SJSA1 (cell line): ENCODE measurements around the gene SYT7. TPM values are rescaled to one million over a fixed set of nuclear protein-coding genes. Genes with fewer than 3 reads are reported as not detected.
A peak's percentile ranks its signal among the peaks of the same experiment; 100 is the strongest.

Experiments used
- DNase-seq, 2 experiments: peaks; one replicate each; pipeline ENCODE4 v3.0.0-alpha.2; 2015 to 2020; ENCODE audit warnings: low spot score in 2 of 2, low read depth in 1 of 2
- H3K27ac ChIP-seq: fragments of 250-450 bp; sonication (Bioruptor Pico); 2 replicates; pipeline ENCODE4 v1.5.1; 2020; ENCODE audit warnings: mild to moderate bottlenecking, moderate library complexity
- H3K27me3 ChIP-seq: fragments of 250-450 bp; sonication (Bioruptor Pico); replicated peaks from 2 replicates; pipeline ENCODE4 v1.5.1; 2020; ENCODE audit warnings: mild to moderate bottlenecking, moderate library complexity
- H3K36me3 ChIP-seq: fragments of 250-450 bp; sonication (Bioruptor Pico); 2 replicates; pipeline ENCODE4 v1.5.1; 2020; ENCODE audit warnings: mild to moderate bottlenecking
- H3K4me1 ChIP-seq: fragments of 250-450 bp; sonication (Bioruptor Pico); replicated peaks from 2 replicates; pipeline ENCODE4 v1.6.1; 2021; ENCODE audit warnings: mild to moderate bottlenecking
- H3K4me3 ChIP-seq: fragments of 250-450 bp; sonication (Bioruptor Pico); 2 replicates; pipeline ENCODE4 v1.5.1; 2020; ENCODE audit warnings: mild to moderate bottlenecking
- H3K9me3 ChIP-seq: fragments of 250-450 bp; sonication (Bioruptor Pico); replicated peaks from 2 replicates; pipeline ENCODE4 v1.5.1; 2020; ENCODE audit warnings: mild to moderate bottlenecking
- total RNA-seq: library from RNA; depleted of rRNA; stranded (reverse); fragments of >200 nt; shearing (Covaris generic); gene quantifications from 2 replicates; pipeline ENCODE4 v1.2.3, GENCODE V29; 2014

SYT7 gene
- total RNA-seq, 1 experiment from 2014 or later: not detected

DNA sequence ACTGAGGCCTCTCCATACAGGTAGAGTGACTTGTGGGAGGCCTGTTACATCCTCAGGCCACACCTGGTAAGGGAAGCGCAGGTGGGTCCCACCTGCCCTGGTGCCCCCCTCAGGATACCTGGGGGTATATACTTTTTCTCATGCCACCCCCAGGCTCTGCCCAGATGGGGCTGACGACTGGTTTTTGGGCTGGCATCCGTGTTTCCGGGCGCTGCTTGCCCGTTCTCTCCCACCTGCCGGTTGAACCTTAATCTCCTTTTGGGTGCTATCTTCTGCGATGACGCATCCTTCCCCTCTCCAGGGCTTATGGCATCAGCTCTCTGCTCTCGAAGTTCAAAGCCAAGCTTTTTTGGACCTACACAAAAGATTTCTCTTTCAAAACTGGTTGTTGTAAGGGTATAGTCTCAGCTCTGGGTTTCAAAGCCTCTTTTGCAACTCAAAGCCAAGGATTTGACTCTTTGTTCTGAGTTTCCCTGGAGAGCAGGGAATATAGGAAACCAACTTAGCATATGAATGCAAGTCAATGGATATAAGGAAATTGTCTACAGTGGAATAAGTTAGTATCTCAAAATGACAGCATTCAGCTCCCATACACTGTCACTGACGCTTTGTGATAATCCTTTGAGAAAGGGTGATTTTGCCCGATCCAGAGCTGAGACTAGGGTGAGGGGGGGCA is 80.9 kb downstream of the SYT7 start:
- Histone ChIP-seq H3K36me3 (no peaks in the 10 kb centered on the region), H3K27me3 (peaks cover 26% of the 10 kb centered on the region), H3K4me1 (no peaks in the 10 kb centered on the region), H3K27ac (no peak overlapping the region), H3K4me3 (no peak overlapping the region), H3K9me3 (0 out of 2 replicates have a peak, but pooled peaks cover 2% of the 10 kb centered on the region)
- no peak for DNase-seq

DNA sequence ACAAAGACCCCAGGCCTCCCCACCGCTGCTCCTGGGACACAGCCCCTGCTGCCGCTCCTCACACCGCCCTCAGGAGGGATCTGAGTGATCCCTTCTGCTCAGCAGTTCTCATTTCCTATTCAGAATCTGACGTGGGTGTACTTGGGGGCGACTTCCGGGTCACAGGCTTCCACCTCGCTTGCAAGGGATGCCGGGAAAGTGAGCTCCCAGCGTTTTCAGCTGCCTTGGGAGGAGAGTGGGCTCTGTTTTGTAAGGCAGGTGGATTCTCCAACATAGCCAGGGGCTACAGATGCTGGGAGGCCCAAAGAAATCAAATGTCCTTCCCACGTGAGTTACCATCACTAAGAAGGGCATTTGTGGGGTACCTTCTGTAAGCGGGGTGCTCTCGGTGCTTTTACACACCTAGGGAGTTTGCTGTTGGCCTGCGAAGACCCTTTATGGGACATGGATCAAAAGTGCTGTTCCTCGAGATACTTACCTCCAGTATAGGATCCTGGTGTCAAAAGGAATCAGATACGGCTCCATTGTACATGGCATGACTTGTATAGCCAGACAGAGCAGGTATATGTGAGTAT is 82.0 kb downstream of the SYT7 start:
- H3K4me3 ChIP-seq: no peak overlapping the region
- H3K27ac ChIP-seq: no peak overlapping the region
- no peaks in the 10 kb centered on the region for H3K4me1 ChIP-seq
- H3K36me3 ChIP-seq: no peaks in the 10 kb centered on the region
- no peak for DNase-seq
- 0 out of 2 replicates have a peak, but pooled peaks cover 2% of the 10 kb centered on the region for H3K9me3 ChIP-seq
- peaks cover 18% of the 10 kb centered on the region for H3K27me3 ChIP-seq

DNA sequence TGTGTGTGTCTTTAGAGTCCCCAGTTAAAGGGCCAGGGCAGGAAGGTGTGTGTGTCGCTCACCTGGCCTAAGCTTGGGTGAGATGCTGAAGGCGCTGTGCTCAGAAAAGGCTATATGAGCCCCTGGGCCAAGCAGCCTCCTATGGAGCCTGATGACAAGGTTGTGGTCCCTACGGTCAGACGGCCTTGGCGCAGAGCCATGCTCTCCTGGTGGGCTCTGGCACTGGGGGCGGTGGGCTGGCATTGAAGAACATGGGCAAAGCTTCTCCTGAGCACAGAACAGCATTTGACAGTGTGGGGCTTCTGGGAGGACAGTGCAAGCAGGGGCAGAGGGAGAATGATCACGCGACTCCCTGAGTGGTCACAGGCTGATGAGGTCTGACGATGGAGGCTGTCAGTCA is 83.0 kb downstream of the SYT7 start:
- no peaks in the 10 kb centered on the region for H3K36me3 ChIP-seq
- DNase-seq: no peak
- H3K4me3 ChIP-seq: no peak overlapping the region
- H3K4me1 ChIP-seq: no peaks in the 10 kb centered on the region
- H3K27ac ChIP-seq: no peak overlapping the region
- peaks cover 18% of the 10 kb centered on the region for H3K27me3 ChIP-seq
- 0 out of 2 replicates have a peak, but pooled peaks cover 2% of the 10 kb centered on the region for H3K9me3 ChIP-seq

- no peak overlapping the region for H3K4me3 ChIP-seq
Measured at GRCh38 chr11:61497473-61497872, 83.4 kb downstream of the SYT7 start.

DNA sequence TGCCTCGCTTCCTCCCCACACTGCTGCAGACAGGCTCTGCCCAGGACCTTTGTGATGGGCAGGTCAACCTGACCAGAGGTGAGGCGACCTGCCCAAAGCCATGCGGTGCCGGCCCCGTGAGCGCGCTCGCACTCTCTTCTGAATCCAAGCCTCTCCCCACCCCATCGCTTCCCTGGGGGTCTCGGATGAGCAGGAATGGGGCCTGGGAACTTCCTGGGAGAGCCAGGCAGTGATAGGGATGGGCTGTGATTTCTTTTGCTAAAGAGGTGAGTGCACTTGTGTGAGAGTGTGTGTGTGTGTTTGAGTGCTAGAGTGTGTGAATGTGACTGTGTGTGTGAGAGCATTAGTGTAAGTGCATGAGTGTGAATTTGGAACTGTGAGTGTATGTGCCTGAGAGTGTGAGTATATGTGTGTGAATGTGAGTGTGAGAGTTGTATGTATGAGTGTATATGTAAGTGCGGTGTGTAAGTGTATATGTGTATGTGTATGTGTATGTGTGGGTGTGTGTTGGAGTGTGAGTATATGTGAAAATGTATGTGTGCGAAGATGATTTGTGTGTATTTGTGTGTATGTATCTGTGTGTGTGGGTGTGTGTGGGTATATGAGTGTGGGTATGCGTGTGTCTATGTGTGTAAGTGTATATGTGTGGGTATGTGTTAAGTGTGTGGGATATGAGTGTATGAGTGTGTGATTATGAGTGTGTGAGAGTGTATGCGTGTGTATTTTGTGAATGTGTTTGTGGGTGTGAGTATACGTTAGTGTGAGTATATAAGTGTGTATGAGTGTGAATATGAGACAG is 84.1 kb downstream of the SYT7 start:
- Histone ChIP-seq H3K36me3 (no peaks in the 10 kb centered on the region), H3K4me1 (no peaks in the 10 kb centered on the region)

More at GRCh38 chr11:61497473-61497872, 83.4 kb downstream of the SYT7 start:
- H3K9me3 ChIP-seq: 0 out of 2 replicates have a peak, but pooled peaks cover 2% of the 10 kb centered on the region
- DNase-seq: no peak
- H3K27ac ChIP-seq: no peak overlapping the region
- peaks cover 17% of the 10 kb centered on the region for H3K27me3 ChIP-seq
- no peaks in the 10 kb centered on the region for H3K36me3 ChIP-seq
- no peaks in the 10 kb centered on the region for H3K4me1 ChIP-seq

GRCh38 chr11:61495801-61496601 is 84.9 kb downstream of the SYT7 start:
- Histone ChIP-seq H3K36me3 (no peaks in the 10 kb centered on the region), H3K27ac (no peak overlapping the region), H3K4me3 (no peak overlapping the region), H3K4me1 (no peaks in the 10 kb centered on the region), H3K27me3 (peaks cover 11% of the 10 kb centered on the region), H3K9me3 (0 out of 2 replicates have a peak, but pooled peaks cover 2% of the 10 kb centered on the region)
- peak in 1 of 2 experiments; percentile 47 for DNase-seq

More for the DNA sequence above, 84.1 kb downstream of the SYT7 start:
- no peak overlapping the region for H3K27ac ChIP-seq
- no peak for DNase-seq
- H3K27me3 ChIP-seq: peaks cover 13% of the 10 kb centered on the region
- H3K4me3 ChIP-seq: no peak overlapping the region
- 0 out of 2 replicates have a peak, but pooled peaks cover 2% of the 10 kb centered on the region for H3K9me3 ChIP-seq

- no peak overlapping the region for H3K27ac ChIP-seq
- no peak overlapping the region for H3K4me3 ChIP-seq
- H3K27me3 ChIP-seq: peaks cover 5% of the 10 kb centered on the region; the same call in 1 of the 2 replicates
- 0 out of 2 replicates have a peak, but pooled peaks cover 2% of the 10 kb centered on the region for H3K9me3 ChIP-seq
- DNase-seq: no peak
- H3K36me3 ChIP-seq: no peaks in the 10 kb centered on the region
- H3K4me1 ChIP-seq: peaks cover 13% of the 10 kb centered on the region
Measured at GRCh38 chr11:61494381-61494961, 86.4 kb downstream of the SYT7 start.

DNA sequence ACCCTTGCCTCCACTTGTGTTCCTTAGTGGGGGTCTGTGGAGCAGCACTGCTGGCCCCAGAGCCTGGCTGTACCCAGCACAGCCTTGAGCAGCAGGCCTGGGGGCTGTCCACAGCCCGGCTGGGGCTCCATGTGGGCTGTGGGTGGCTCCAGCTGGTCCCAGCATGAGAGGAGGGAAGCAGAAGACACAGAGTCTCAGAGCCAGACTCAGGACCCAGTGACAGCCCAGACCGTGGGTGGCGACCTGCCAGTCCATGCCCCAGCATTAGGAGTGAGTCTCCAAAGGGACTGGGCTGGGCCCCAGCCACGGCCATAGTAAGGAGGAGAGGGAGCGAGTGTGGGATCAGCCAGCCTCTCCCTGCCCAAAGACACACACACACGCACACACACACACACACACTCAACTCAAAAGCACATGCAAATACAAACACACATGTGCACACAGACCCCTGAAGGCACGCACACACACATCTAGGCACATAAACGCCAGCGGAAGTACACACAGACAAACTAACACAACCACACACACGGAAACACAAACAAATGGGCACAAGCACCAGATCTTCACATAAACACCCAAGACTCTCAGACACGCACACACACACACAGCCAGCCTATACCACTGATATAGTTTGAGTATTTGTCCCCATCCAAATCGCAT is 89.0 kb downstream of the SYT7 start:
- no peaks in the 10 kb centered on the region for H3K9me3 ChIP-seq
- H3K4me1 ChIP-seq: peaks cover 16% of the 10 kb centered on the region
- H3K36me3 ChIP-seq: no peaks in the 10 kb centered on the region
- H3K4me3 ChIP-seq: no peak overlapping the region
- no peaks in the 10 kb centered on the region for H3K27me3 ChIP-seq
- no peak for DNase-seq
- no peak overlapping the region for H3K27ac ChIP-seq

DNA sequence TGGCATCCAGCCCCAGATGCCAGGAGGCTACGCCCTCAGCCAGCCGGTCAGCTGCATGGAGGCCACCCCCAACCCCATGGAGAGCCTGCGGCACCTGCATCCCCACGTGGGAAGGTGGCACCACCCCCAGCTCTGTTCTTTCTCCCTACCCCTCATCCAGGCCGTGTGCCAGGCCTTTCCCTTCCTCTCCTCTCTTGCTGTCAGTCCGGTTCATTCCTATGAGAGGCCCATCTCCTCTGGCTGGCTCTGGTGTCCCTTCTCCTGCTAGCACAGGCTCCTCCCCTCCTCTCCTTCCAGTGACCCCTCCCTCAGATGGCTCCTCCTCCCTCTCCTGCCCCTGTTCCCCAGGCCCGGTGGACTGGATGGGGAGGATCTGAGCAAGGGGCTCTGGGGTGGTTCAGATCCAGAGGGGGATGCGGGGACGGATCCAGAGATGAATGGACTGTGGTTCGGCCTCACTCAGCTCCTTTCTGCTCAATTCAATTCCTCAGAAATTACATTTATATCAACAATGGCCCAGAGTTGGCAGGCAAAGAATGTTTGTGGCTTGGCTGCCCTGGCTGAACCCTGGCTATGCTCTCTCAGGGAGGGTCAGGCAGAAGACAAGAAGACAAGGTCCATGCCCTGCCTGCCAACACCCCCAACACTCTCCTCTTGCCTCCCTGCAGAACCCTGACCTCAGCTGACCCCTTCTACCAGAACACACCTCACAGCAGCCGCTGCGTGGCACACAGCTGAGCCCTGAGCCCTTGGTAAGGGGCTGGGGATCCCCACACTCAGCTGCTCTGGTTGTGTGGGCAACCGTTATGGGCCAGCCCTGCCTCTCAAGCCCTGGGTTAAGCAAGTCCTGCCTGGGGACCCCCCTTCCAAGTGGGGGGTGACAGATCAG is 90.8 kb downstream of the SYT7 start:
- Histone ChIP-seq H3K36me3 (no peaks in the 10 kb centered on the region), H3K27ac (no peak overlapping the region), H3K27me3 (no peaks in the 10 kb centered on the region), H3K4me3 (no peak overlapping the region), H3K9me3 (no peaks in the 10 kb centered on the region), H3K4me1 (peaks cover 16% of the 10 kb centered on the region)
- peak in 1 of 2 experiments; percentile 62 for DNase-seq

GRCh38 chr11:61488651-61489291 is 92.1 kb downstream of the SYT7 start:
- H3K36me3 ChIP-seq: no peaks in the 10 kb centered on the region
- H3K27me3 ChIP-seq: no peaks in the 10 kb centered on the region
- H3K4me1 ChIP-seq: peaks cover 16% of the 10 kb centered on the region
- H3K4me3 ChIP-seq: no peak overlapping the region
- no peak for DNase-seq
- no peak overlapping the region for H3K27ac ChIP-seq
- H3K9me3 ChIP-seq: no peaks in the 10 kb centered on the region

DNA sequence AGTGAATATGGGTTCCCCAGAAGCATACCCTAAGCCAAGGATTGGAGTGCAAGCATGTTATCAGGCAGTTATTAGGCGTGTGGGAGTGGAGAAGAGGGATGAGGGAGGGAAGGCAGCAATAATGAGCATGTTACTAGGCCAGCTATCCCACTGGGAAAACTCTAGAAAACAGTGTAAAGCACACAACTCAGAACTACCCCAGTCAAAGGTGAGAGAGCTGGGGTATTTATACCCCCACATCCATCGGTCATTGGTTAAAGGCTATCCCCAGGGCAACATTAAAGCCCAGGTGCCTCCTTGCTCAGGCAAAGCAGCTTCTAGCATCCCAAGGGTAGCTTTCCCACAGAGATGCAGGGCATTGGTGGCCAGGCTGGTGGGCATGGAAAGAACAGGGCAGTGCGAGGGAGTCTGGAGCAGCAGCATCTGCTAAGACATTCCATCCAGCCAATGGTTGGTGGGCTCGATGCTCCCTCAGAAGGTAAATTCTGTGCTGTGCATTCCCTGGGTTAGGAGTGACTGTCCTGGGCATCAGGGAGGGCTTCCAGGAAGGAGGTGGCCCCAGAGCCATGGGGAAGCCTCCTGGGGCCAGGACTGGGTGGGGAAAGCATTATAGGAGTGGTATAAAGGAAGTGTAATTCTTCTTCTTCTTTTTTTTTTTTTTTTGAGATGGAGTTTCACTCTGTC is 93.4 kb downstream of the SYT7 start:
- H3K27me3 ChIP-seq: no peaks in the 10 kb centered on the region
- H3K36me3 ChIP-seq: no peaks in the 10 kb centered on the region
- no peak overlapping the region for H3K4me3 ChIP-seq

More for the DNA sequence above, 93.4 kb downstream of the SYT7 start:
- H3K9me3 ChIP-seq: no peaks in the 10 kb centered on the region
- DNase-seq: no peak
- H3K27ac ChIP-seq: no peak overlapping the region
- H3K4me1 ChIP-seq: peaks cover 16% of the 10 kb centered on the region
